Upper lobe of right lung (tissue), 1 donor: Measurements from ENCODE around the gene LEPR. TPM values are rescaled to one million over a fixed set of nuclear protein-coding genes. Genes with fewer than 3 reads are reported as not detected.
"Not testable (repeated sequence)": the region's sequence is repeated elsewhere in the genome, so short reads cannot be mapped to it uniquely, and the experiment has no call there.

Experiments
- ATAC-seq: fragments of 200-7000 bp; cut with Tn5 transposase; one replicate; pipeline ENCODE4 v1.9.1; 2020; ENCODE audit warnings: mild to moderate bottlenecking, moderate library complexity
- DNase-seq: peaks from one replicate; pipeline ENCODE4 v3.0.0-alpha.2; 2020
- H3K27ac ChIP-seq: fragments of 200-600 bp; one replicate; pipeline ENCODE4 v1.8.0; 2022
- H3K27me3 ChIP-seq: fragments of 200-600 bp; one replicate; pipeline ENCODE4 v1.8.0; 2022; ENCODE audit warnings: mild to moderate bottlenecking
- H3K36me3 ChIP-seq: fragments of 200-600 bp; one replicate; pipeline ENCODE4 v1.8.0; 2022
- H3K4me1 ChIP-seq: fragments of 200-600 bp; one replicate; pipeline ENCODE4 v1.8.0; 2022
- H3K4me3 ChIP-seq: fragments of 200-600 bp; one replicate; pipeline ENCODE4 v1.8.0; 2022; ENCODE audit warnings: mild to moderate bottlenecking
- H3K9me3 ChIP-seq: fragments of 200-600 bp; one replicate; pipeline ENCODE4 v1.8.0; 2022
- intact Hi-C: fragments of 100-400 bp; cut with DNase I; formaldehyde crosslinking; loops from one replicate; pipeline ENCODE4 v1.11.0; 2022
- total RNA-seq: library from RNA; stranded (reverse); fragmentation: NEBNext Ultra II Directional; extraction: Animal tissue kit (Norgen Biotek cat#: 25700); gene quantifications from one replicate; pipeline ENCODE4 v1.2.1, GENCODE V29; 2021
- TF ChIP-seq, protein P1 (sequence below): fragments of 200-600 bp; IDR thresholded peaks from one replicate; pipeline ENCODE4 v1.8.0; 2022; ENCODE audit warnings: antibody characterized with exemption
- donor health status: DM: no; HTN: yes; CAD: no; lungs with severe emphysema.

LEPR gene
- total RNA-seq, 1 donor from 2014 or later, result 38.0 TPM

DNA sequence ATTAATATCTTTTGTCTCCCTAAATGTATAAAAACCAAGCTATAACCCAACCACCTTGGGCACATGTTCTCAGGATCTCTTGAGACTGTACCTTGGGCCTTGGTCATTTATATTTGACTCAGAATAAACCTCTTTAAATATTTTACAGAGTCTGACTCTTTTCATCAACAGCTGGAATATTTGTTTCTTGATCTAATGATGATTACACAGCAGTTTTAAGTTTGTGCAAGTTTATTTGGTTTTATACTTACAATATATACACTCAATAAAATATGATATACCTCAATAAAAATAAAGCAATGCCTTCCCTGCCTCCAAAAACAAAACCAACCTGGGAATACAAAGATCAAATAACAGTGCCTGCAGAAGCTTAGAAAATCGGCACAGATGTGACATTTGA, 22.0 kb downstream of the LEPR start:
- TF ChIP-seq, protein P1, sequence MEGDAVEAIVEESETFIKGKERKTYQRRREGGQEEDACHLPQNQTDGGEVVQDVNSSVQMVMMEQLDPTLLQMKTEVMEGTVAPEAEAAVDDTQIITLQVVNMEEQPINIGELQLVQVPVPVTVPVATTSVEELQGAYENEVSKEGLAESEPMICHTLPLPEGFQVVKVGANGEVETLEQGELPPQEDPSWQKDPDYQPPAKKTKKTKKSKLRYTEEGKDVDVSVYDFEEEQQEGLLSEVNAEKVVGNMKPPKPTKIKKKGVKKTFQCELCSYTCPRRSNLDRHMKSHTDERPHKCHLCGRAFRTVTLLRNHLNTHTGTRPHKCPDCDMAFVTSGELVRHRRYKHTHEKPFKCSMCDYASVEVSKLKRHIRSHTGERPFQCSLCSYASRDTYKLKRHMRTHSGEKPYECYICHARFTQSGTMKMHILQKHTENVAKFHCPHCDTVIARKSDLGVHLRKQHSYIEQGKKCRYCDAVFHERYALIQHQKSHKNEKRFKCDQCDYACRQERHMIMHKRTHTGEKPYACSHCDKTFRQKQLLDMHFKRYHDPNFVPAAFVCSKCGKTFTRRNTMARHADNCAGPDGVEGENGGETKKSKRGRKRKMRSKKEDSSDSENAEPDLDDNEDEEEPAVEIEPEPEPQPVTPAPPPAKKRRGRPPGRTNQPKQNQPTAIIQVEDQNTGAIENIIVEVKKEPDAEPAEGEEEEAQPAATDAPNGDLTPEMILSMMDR, result no peak
- Histone ChIP-seq H3K4me3 (no peak overlapping the region), H3K9me3 (no peaks in the 10 kb centered on the region), H3K36me3 (no peaks in the 10 kb centered on the region), H3K4me1 (no peaks in the 10 kb centered on the region), H3K27ac (no peak overlapping the region), H3K27me3 (no peaks in the 10 kb centered on the region)
- DNase-seq (no peak), ATAC-seq (no peak)
- intact Hi-C loops, result no loop called here

DNA sequence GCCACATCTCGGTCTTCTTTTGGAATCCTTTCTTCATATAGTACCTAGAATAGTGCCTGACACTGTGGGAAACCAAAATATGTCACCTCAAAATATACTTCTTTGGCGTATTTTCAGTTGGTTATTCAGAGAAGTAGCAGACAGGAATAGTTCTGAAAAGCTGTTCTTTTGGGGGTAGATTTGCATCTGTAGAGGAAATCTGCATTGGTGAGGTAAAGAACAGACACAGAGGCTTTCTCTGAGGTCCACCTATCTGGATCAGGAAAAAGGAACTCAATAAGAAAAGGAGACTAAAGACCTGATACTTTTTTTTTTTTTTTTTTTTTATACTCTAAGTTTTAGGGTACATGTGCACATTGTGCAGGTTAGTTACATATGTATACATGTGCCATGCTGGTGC, 23.2 kb downstream of the LEPR start:
- DNase-seq (no peak), ATAC-seq (no peak)
- Histone ChIP-seq H3K27me3 (no peaks in the 10 kb centered on the region), H3K27ac (no peak overlapping the region), H3K9me3 (no peaks in the 10 kb centered on the region), H3K4me1 (no peaks in the 10 kb centered on the region), H3K36me3 (no peaks in the 10 kb centered on the region), H3K4me3 (no peak overlapping the region)
- TF ChIP-seq, protein P1, result no peak
- intact Hi-C loops, result no loop called here

DNA sequence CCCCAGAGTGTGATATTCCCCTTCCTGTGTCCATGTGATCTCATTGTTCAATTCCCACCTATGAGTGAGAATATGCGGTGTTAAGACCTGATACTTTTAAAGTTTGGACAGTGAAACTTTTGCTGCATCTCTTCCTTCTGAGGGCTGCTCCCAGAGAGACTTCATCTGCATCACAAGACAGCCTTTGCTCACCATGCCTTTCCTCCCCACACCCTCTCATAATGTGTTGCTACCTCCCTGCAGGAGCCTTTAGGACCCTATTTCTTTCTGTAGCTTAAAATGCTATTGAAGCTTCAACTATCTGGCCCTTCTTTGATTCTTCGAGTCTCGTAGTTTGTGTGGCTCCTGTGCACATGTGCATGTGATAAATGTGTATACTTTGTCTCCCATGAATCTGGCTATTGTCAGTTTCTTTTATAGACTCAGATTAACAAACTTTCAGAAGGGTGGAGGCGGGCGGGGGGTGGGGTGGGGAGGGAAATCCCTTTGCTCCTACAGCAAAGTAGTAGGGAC, 23.7 kb downstream of the LEPR start:
- intact Hi-C loops, result no loop called here
- DNase-seq, result no peak

DNA sequence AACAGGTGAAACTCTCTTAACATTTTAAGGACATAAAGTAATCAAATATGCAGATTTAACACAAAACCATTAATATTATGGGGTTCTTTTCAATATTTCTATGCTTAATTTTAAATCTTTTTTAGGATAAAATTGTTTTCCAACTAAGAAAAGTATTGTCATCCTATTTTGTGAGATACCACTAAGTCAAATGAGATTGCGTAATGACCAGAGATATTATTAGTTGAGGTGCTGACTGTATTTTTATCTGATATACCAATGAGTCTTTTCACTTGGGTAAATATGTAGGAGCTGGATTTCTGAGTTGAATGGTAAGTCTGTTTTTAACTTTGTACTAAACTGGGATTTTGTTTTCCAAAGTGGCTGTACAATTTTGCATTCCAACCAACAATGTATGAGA, 25.4 kb downstream of the LEPR start:
- H3K27me3 ChIP-seq, result no peaks in the 10 kb centered on the region
- intact Hi-C loops, result no loop called here
- no peak for ATAC-seq

More for the DNA sequence above, 23.7 kb downstream of the LEPR start:
- TF ChIP-seq, protein P1, result no peak
- Histone ChIP-seq H3K27ac (no peak overlapping the region), H3K4me3 (no peak overlapping the region), H3K27me3 (no peaks in the 10 kb centered on the region), H3K4me1 (no peaks in the 10 kb centered on the region), H3K36me3 (no peaks in the 10 kb centered on the region), H3K9me3 (no peaks in the 10 kb centered on the region)
- no peak for ATAC-seq

DNA sequence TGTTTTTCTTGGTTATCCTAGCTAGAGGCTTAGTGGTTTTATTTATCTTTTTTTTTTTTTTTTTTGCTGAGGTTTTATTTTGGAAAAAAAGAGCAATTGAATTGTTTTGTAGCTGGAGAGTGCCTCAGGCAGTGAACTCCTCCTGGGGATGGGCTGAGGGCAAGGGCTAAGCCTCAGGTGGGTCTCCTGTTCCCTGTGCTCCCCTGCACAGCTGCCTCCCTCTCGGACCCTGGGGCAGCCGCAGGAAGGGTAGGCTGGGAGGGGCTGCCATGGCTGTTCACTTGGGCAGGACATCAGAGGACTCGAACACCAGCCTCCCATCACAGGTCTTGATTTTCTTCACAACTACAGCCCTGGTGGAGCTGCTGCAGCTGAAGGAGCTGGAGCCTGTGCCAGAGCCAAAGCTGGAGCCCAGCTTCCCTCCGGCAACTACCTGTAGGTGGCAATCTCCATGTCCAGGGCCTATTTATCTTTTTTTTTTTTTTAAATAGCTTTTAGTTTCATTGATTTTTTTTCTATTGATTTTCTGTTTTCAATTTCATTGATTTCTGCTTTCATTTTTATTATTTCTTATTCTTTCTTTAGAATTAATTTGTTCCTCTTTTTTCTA, 28.9 kb downstream of the LEPR start:
- TF ChIP-seq, protein P1, result no peak
- DNase-seq (no peak), ATAC-seq (no peak)
- no peak overlapping the region for H3K27ac ChIP-seq
- H3K36me3 ChIP-seq, result no peaks in the 10 kb centered on the region
- no peaks in the 10 kb centered on the region for H3K4me1 ChIP-seq
- H3K27me3 ChIP-seq, result no peaks in the 10 kb centered on the region
- H3K4me3 ChIP-seq, result no peak overlapping the region
- H3K9me3 ChIP-seq, result no peaks in the 10 kb centered on the region
- intact Hi-C loops, result no loop called here

More for the DNA sequence above, 25.4 kb downstream of the LEPR start:
- H3K36me3 ChIP-seq, result no peaks in the 10 kb centered on the region
- H3K4me1 ChIP-seq, result no peaks in the 10 kb centered on the region
- no peak overlapping the region for H3K27ac ChIP-seq
- H3K9me3 ChIP-seq, result no peaks in the 10 kb centered on the region
- no peak for DNase-seq
- TF ChIP-seq, protein P1, result no peak
- no peak overlapping the region for H3K4me3 ChIP-seq

DNA sequence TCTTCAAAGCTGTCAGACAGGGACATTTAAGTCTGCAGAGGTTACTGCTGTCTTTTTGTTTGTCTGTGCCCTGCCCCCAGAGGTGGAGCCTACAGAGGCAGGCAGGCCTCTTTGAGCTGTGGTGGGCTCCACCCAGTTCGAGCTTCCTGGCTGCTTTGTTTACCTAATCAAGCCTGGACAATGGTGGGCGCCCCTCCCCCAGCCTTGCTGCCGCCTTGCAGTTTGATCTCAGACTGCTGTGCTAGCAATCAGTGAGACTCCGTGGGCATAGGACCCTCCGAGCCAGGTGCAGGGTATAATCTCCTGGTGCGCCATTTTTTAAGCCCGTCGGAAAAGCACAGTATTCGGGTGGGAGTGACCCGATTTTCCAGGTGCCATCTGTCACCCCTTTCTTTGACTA, 35.2 kb downstream of the LEPR start:
- intact Hi-C loops, H3K36me3 ChIP-seq, DNase-seq: not testable (repeated sequence)

More for the DNA sequence above, 35.2 kb downstream of the LEPR start:
- H3K9me3 ChIP-seq, H3K27me3 ChIP-seq, H3K27ac ChIP-seq, H3K4me1 ChIP-seq, H3K4me3 ChIP-seq, ATAC-seq: not testable (repeated sequence)
